Stimulated activated CD8-positive, alpha-beta memory T cell treated with anti-CD3 and anti-CD28 coated beads, Interleukin-4, amount 100 ng/mL, for 24 hours (primary cell): ENCODE data around the gene MBNL2.

ENCODE experiments used
- DNase-seq: peaks from one replicate; pipeline ENCODE4 v3.0.0-alpha.2; 2020; ENCODE audit warnings: low read depth

The MBNL2 gene

GRCh38 chr13:97211300-97211699 is 10.8 kb upstream of the MBNL2 start:
- DNase-seq = no peak

DNA sequence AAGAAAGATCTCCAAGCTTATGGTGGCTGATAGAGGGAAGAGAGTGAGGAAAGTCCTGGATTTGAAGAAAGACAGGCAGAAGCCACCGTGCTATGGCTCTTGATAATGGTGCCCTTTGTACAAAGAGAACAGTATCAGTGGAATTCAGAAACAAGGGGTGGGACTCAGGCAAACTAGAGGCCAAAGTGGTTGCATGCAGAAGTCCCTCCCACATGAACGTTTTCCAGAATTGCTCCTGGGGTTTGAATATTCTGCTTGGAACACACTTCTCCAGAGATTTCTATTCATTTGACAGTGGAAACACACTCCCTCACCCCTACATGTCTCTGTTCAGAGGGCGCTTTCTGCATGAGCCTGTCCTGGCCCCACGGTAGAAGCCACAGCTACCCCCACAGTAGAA is 10.1 kb upstream of the MBNL2 start:
- no peak for DNase-seq

DNA sequence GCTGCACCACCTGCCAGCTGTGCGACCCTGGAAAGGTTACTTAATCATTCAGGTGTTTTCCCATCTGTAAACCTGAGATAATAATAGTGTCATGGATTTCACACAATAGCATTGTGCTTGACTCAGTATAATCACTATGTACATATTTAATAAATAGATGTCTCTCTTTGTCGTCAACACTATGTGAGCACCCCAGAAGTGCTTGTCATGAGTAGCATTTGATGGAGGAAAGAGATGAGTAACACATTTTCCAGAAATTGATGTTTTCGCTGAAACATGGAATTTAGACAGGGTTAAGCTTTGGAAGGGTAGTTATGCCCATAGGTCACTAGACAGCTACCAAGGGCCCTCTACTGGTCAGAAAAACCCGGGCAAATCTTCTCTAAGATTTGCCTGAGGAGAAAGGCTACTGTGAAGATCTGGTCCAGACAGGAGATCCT is 9.5 kb upstream of the MBNL2 start:
- no peak for DNase-seq

- DNase-seq = no peak
Measured at GRCh38 chr13:97214921-97215320, 7.2 kb upstream of the MBNL2 start.

- no peak for DNase-seq
Measured at GRCh38 chr13:97215325-97215724, 6.8 kb upstream of the MBNL2 start.

- DNase-seq = no peak
Measured at GRCh38 chr13:97219226-97219625, 2.9 kb upstream of the MBNL2 start.

- no peak for DNase-seq
Measured at GRCh38 chr13:97220151-97220900, 1.8 kb upstream of the MBNL2 start.

DNA sequence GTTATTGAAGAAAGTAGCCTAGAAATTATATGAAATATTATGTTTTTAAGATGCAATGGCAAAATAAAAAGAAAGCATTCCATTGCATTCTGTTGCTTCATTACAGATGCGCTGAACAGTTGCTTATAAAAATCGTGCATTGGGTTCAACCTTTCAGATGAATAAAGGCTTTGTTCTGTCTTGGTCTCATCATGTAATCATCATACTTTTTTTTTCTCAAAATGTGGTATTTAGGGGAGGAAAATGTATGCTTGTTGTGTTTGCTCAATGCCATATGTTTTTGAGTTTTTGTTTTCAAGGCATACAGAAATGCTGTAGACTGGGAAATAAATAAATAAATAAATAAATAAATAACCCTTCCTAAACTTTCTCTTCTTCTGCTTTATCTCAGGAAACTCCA is 1.1 kb upstream of the MBNL2 start:
- no peak for DNase-seq

GRCh38 chr13:97221466-97221865 is 667 bp upstream of the MBNL2 start:
- DNase-seq = no peak

- no peak for DNase-seq
Measured at GRCh38 chr13:97223037-97223710, 1.0 kb downstream of the MBNL2 start.

GRCh38 chr13:97223711-97224541 is 1.8 kb downstream of the MBNL2 start:
- DNase-seq = no peak

DNA sequence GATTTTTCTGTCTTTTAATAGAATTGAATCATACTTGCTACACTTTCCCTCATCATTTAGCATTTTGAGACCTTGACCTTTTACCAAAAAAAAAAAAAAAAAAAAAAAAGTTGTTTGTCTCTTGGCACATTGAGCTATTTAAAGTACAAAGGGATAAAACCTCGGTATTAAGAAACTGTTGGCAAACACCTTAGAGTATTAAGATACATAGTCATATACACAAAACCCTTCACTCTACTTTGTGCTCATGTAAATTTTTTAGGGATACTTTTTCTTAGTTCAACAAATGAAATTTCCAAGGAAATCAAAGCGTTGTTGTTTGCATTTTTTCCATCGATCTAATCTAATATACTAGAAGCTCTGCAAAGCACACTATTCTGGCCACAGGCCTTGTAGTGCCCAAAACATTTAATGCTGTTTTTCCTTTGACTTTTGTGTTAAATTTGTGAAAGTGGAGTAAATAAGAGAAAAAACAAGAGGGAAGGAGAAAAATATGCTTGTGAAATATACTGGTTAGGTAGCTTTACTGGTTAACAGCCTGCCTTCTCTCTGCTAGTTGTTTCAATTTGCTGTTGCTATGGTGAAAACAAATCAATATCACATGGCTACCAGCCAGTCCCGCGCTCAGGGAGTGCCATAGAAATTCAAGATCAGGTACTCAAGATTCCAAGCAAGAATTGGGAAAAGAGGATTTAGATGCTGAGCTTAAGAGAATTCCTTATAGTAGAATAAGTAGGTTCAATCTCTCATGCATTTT is 2.6 kb downstream of the MBNL2 start:
- no peak for DNase-seq

- no peak for DNase-seq
Measured at GRCh38 chr13:97225533-97225932, 3.4 kb downstream of the MBNL2 start.

- DNase-seq = no peak
Measured at GRCh38 chr13:97226013-97226412, 3.9 kb downstream of the MBNL2 start.

- no peak for DNase-seq
Measured at GRCh38 chr13:97226788-97227627, 4.9 kb downstream of the MBNL2 start.

DNA sequence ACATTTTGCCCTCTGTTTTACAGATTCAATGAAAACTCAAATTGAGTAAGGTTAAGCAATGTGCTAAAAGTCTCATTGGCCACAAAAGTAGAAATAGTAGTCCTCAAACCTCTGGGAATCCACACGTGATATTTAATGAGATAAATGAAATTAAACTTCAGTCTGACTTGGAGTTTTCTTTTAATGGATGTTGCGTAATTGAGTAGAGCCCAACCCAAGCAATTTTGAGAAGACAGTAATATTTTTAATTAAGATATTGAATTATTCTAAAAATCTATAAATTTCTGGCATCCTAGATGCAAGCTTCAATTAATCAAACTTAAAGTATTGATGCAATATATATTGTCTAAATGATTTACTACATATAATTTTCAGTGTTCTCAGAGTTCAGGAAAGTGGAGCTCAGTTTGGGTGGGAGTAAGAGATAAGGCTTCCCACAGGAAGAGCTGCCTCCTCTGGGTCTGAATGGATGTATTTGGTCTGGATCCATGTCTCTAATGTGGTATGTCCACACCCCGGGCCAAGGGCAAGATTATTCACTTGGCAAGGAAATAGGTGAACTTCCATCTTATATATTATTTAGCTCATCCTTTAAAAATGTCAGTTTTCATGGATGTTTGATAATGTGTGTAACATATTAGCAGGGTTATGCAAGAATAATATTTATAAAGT is 6.9 kb downstream of the MBNL2 start:
- DNase-seq = no peak

- DNase-seq = no peak
Measured at GRCh38 chr13:97229699-97230098, 7.6 kb downstream of the MBNL2 start.

GRCh38 chr13:97231118-97231828 is 9.1 kb downstream of the MBNL2 start:
- DNase-seq = no peak

GRCh38 chr13:97231829-97232196 is 9.7 kb downstream of the MBNL2 start:
- no peak for DNase-seq

GRCh38 chr13:97233499-97233898 is 11.4 kb downstream of the MBNL2 start:
- no peak for DNase-seq
